ENCODE measurements around the gene PRKN.

The PRKN gene

GRCh38 chr6:161596807-161597520, 1130.6 kb downstream of the PRKN start:
- no peak for DNase-seq (ENCODE audit: low read depth)

DNA sequence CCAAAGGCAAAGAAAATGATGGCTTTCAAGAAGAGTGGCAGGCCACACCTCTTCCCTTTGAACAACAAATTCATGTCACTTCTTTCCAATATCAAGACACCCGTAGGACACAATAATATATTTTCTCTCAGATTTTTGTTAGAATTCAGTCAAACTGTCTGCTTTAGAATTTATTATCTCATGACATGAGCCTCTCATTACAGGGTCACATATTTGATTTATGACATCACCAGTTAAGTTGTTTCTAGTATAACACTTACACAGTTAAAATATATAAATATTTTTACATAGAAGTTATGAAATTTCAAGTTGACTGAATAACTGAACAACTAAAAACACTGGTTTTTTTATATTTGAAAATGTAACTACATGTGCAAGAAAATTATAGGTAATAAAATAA, 1133.2 kb downstream of the PRKN start:
- no peak for DNase-seq (ENCODE audit: low read depth)

DNA sequence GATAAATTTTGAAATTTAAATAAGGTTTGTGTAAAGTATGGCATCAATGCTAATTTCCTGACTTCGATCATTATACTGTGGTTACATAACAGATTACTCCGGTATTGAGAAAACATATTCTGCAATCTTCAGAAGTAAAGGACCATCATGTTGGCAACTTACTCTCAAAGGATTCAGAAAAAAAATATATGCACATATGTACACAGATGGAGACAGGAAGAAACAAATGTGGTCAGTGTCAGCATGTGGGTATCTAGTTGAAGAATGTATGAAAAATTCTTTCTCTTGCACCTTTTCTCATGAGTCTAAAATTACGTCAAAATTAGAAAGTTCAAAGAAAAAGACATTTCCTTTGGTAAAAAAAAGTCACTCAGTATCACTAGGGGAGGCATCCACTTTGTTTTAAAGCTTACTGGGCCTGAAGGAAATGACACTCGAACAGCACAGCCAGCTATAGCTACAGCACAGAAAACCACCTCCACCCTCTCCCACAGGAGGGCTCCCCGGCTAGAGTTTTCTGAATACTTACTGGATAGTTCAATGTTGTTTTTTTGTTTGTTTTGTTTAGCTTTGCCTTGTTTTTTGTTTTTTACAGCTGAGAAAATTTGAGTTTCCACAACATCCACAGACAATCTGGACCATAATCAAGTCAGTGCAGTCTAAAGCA, 1136.5 kb downstream of the PRKN start:
- DNase-seq (ENCODE audit: low read depth): no peak

GRCh38 chr6:161586887-161587286, 1140.7 kb downstream of the PRKN start:
- no peak for DNase-seq (ENCODE audit: low read depth)

GRCh38 chr6:161584621-161585340, 1142.8 kb downstream of the PRKN start:
- DNase-seq (ENCODE audit: low read depth): no peak

DNA sequence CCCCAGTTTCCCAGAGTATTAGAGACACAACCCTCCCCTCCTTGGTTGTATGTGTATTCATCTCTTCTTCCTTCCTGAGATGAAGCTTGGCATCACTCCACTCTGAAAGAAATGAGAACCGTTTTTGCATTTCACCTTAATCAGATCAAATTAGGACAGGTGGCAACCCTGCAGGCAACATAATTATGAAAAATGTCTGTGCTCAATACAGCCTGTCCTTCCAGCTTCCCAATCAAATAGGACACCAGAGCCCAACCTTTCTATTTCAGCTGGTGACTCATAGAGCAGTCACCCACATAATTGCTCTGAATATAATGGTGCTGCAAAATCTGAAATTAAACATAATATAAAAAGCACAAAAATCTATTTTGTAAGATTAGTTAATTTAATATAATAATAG, 1143.5 kb downstream of the PRKN start:
- DNase-seq (ENCODE audit: low read depth): no peak

GRCh38 chr6:161583584-161583983, 1144.0 kb downstream of the PRKN start:
- no peak for DNase-seq (ENCODE audit: low read depth)

GRCh38 chr6:161578478-161578877, 1149.1 kb downstream of the PRKN start:
- no peak for DNase-seq (ENCODE audit: low read depth)

- no peak for DNase-seq (ENCODE audit: low read depth)
Observed at GRCh38 chr6:161575523-161576254, 1151.9 kb downstream of the PRKN start.

DNA sequence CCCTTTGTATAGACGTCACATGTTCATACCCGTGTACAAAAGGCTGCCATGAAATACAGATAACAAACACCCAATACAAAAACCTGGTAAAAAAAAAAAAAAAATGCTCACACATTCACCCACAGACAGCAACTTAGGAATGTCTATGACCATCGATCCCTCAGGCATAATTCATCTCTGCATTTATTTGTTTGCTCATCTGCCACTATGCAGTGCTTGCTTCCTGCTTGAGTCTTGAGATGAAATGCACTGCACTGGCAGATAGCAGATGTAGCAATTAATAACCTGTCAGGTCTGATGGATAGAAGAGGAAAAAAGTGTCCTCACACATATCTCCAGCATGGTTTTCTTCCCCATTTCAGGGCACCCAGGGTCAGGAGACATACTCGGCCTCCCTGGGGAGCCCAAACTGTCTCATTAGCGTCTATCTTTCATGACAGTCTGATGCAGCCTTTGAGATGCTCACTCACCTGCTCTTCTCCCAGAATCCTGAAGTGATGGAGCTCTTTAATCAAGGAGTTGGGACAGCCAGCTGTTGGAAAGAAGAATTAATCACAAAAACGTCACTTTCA, 1158.6 kb downstream of the PRKN start:
- no peak for DNase-seq (ENCODE audit: low read depth)

DNA sequence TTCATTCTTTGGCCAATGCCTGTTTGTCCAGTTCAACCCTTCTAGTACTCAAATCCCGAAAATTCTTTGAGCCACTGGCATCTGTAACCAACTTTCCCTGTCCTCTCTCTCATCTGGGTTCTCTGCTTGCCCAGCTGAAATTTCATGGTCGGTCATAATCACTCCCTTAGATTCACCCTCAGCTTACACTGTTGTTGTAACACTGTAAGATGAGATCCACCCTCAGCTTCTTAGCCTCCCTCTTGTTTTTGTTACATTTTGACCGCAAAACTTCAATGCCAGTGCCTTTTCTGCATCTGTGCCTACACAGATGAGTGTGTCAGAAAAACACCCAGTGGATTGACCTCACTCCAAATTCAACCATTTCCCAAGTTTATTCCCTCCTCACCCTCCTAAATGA, 1162.6 kb downstream of the PRKN start:
- DNase-seq (ENCODE audit: low read depth): no peak

DNA sequence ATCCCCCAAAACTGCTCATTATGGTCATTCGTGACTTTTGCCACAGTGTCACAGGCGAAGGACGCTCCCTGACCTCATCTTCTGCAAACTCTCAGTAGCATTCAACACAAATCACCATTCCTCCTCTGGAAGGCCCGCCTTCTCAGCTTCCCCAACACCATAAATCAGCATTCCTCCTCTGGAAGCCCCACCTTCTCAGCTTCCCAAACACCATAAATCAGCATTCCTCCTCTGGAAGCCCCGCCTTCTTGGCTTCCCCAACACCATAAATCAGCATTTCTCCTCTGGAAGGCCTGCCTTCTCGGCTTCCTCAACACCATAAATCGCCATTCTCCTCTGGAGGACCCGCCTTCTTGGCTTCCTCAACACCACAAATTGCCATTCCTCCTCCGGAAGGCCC, 1165.7 kb downstream of the PRKN start:
- no peak for DNase-seq (ENCODE audit: low read depth)

DNA sequence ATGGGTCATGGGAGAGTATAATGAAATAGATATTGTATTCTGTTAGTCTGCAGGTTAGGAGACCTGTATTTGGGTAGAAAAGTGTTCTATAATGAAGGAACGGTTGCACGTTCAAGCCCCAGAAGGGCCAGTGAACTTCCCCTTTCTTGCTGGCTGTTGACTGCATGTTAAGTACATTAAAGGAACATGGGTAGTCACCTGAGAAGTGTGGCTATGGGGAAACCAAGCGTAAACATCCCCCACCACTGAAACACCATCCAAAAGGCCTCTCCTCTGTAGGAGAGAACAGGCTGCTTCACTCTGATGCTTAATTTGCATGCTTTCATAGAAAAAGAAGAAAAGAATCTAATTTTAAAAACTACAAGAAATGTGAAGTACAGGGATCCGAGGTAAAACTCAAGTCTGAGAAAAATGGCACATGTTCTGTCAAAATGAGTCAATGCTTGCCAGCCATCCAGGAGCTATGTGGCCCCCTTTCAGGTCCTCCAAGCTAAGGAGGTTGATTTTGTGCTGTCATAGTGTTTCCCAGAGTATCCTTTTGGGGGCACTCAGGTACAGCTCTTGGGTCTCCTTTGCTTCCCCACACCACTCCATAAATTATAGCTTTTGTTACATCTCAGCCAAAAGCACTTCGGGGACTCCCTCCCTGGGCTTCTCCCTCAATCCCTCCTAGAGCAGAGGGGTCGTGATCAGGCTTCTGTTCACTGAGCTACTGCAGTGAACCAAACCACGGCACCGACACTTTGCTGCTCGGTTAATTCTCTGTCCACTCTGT, 1170.0 kb downstream of the PRKN start:
- no peak for DNase-seq (ENCODE audit: low read depth)

DNA sequence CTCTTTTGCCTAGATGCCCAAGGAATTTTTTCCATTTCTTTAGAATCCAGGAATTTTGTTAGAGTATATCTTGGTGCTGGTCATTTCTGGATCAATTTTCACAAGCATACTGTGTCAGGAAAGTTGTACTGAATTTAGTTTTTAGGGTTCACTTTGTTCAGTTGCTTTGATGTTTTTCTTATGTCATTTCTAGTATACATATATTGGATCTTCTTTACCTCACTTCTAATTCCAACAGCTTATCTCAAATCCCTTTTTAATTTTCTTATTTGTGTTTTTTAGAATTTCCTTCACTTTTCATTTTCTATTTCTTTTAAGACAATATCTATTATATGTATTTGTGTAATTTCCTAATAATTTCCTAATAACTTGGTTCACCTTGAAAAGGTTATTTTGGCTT, 1172.7 kb downstream of the PRKN start:
- DNase-seq (ENCODE audit: low read depth): no peak

- DNase-seq (ENCODE audit: low read depth): no peak
Observed at GRCh38 chr6:161549977-161550655, 1177.5 kb downstream of the PRKN start.

- no peak for DNase-seq (ENCODE audit: low read depth)
Observed at GRCh38 chr6:161548713-161549296, 1178.8 kb downstream of the PRKN start.

DNA sequence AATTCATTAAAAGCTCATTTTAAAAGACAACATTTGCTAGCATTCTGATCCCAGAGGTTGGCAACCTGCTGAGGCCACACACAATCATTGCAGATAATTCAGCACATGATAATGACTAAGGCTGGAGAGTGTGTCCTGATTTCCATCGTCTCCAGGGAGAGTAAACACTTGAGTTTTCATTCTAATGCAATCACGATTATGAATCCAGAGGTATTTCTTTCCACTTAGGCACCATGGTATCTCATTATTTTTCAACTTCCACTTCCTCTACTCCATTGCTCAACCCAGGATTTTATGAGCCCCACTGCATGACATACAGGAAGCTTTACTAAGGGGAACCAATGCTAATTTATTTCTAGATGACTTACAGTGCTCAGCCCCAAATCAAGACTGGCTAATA, 1179.9 kb downstream of the PRKN start:
- DNase-seq (ENCODE audit: low read depth): no peak

- DNase-seq (ENCODE audit: low read depth): no peak
Observed at GRCh38 chr6:161546632-161547031, 1180.9 kb downstream of the PRKN start.

- no peak for DNase-seq (ENCODE audit: low read depth)
Observed at GRCh38 chr6:161545741-161546140, 1181.8 kb downstream of the PRKN start.

GRCh38 chr6:161544801-161545480, 1182.6 kb downstream of the PRKN start:
- no peak for DNase-seq (ENCODE audit: low read depth)
